Frontal cortex (tissue), 4 donors: ENCODE measurements around the gene RGS1. TPM values are rescaled to one million over a fixed set of nuclear protein-coding genes. Genes with fewer than 3 reads are reported as not detected.
A peak's percentile ranks its signal among the peaks of the same experiment; 100 is the strongest.
"Not testable (repeated sequence)": the region's sequence is repeated elsewhere in the genome, so short reads cannot be mapped to it uniquely, and the experiment has no call there.

Experiments
- DNase-seq, 2 donors: peaks; one replicate each; pipeline ENCODE4 v3.0.0; 2012; ENCODE audit warnings: low spot score in 2 of 2
- FAIRE-seq: peaks from 2 replicates; lab custom pipeline; 2012; peaks lifted over from hg19 to GRCh38; lab: Jason Lieb, UNC
- total RNA-seq: library from RNA; depleted of rRNA; stranded (reverse); fragments of >200 nt; gene quantifications from one replicate; pipeline ENCODE4 v1.2.3, GENCODE V29; 2014
- donor health status: control.
- donor health status: control.
- donor health status: control.

The RGS1 gene
- 6.5 TPM for total RNA-seq

DNA sequence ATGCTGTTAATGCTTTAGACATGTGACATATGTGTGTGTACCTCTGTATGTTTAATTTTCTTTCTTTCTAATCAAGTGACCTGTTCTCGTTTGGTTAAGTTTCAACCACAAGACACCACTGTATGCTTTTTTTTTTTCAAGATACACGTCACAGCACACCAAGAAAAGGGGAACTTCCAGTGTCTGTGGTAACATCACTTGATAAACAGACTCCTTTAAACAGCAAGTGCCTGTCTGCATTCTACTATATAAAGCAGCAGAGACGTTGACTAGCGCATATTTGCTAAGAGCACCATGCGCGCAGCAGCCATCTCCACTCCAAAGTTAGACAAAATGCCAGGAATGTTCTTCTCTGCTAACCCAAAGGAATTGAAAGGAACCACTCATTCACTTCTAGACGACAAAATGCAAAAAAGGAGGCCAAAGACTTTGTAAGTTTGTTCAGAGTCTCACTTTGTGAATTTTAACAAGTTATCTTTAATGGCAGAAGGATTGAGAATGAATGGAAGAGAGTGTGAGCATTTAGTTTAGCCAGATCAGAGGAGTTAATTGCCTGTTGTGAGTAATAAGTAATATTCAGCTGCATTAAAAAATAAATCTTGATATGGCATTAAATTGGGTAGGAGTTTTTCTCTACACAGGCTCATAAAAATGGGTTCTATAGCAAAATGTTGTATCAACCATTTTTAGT lies at the start of gene RGS1:
RGS1 (plus strand) TSS at position 275 of the 691 bp plus-strand sequence; CDS start at position 295, 20 bp downstream.
- DNase-seq (no peak), FAIRE-seq (no peak)

GRCh38 chr1:192527111-192527795 lies 48.3 kb upstream of the RGS1 start:
- no peak for DNase-seq
- no peak for FAIRE-seq

GRCh38 chr1:192527950-192528349 lies 47.6 kb upstream of the RGS1 start:
- DNase-seq (no peak), FAIRE-seq (peak; percentile 33)

GRCh38 chr1:192529031-192529755 lies 46.4 kb upstream of the RGS1 start:
- no peak for DNase-seq
- FAIRE-seq = no peak

- FAIRE-seq (no peak), DNase-seq (no peak)
Observed at GRCh38 chr1:192529811-192530210, 45.8 kb upstream of the RGS1 start.

- DNase-seq (no peak), FAIRE-seq (no peak)
Observed at GRCh38 chr1:192530254-192530653, 45.3 kb upstream of the RGS1 start.

- FAIRE-seq, DNase-seq: not testable (repeated sequence)
Observed at GRCh38 chr1:192531037-192531703, 44.4 kb upstream of the RGS1 start.

DNA sequence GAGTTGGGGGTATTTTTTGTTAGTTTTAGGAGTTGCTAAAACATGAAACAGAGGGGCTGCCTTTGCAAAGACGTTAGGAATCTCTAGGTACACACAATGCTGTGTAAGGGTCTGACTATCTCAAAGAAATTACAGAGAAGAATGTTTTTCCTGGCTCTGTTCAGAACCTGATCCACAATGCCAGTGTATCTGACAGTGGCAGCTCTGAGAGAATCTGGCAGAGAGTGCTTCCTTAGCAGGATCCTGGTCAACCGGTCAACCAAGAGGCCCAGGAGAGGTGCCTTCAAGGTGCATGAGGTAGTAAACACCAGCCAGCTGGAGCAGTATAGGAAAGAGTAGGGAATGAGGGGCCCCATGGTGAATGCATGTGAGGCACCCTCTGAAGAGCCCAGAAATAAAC lies 40.9 kb upstream of the RGS1 start:
- FAIRE-seq (no peak), DNase-seq (no peak)

- DNase-seq (no peak), FAIRE-seq (no peak)
Observed at GRCh38 chr1:192535916-192536664, 39.5 kb upstream of the RGS1 start.

GRCh38 chr1:192538407-192539296 lies 36.9 kb upstream of the RGS1 start:
- DNase-seq (no peak), FAIRE-seq (no peak)

DNA sequence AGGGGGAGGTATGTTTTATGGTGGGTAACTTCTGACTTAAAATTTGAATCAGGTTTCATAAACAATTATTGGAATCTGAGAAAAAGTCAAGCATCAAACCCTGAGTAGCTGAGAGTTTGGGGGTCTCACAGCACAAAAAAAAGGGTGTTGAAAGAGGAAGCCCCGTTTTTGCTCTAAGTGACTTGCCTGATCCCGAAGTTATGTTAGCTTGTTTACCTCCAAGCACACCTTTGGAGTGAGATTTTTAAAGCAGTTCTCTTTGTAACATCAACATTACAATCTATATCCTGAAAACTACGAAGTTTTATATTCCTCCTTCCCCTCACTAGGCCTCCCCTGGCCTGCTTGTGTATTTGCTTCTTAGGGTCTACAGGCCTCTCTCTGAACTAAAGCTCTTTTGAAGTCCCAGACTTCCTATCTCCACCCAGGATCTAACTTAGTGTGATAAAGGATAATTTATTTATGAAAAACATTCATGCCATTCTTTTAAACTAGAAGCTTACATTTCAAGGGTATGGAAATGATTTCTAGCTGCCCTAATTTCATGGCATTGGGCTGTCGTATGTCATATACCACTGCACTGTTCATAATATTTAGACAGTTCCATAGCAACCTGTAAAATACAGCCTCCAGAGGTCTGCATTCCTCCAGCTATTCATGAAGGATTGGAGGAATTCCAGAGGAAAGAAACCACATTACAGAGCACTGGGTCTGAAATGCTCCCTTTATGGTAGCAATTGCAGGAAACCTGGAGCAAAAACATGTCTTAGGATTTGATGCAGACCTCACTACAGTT lies 36.1 kb upstream of the RGS1 start:
- DNase-seq (peak in 1 of 2 donors; percentile 0), FAIRE-seq (no peak)

GRCh38 chr1:192543445-192543844 lies 32.1 kb upstream of the RGS1 start:
- DNase-seq (no peak), FAIRE-seq (no peak)

GRCh38 chr1:192545896-192546521 lies 29.6 kb upstream of the RGS1 start:
- FAIRE-seq (no peak), DNase-seq (no peak)

DNA sequence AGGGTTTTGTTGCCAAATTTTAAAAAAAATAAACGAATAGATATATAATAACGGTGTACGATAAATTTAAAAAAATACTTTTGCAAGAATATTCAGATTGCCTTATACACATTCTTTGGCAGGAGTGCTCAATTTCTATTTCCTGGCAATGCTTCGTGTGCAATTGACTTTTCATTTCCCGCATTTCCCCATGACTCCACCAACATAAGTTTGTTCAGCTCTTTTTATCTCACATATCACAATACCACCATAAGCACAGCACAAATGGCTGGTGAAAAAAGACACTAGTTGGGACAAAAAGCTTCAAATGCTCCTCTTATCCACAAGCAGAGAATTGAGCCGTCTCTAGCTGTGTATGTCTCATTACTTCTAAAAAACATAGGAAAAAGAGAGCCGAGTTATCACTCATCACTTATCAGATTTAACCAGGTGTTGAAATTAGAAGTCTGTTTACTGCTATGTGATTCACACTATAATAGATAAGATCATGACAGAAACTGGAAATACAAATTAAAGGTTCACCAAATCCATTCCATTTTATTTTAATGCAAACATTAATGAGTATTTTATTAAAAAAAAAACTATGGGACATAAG lies 28.9 kb upstream of the RGS1 start:
- DNase-seq (no peak), FAIRE-seq (no peak)

GRCh38 chr1:192547501-192547900 lies 28.1 kb upstream of the RGS1 start:
- FAIRE-seq (no peak), DNase-seq (no peak)

DNA sequence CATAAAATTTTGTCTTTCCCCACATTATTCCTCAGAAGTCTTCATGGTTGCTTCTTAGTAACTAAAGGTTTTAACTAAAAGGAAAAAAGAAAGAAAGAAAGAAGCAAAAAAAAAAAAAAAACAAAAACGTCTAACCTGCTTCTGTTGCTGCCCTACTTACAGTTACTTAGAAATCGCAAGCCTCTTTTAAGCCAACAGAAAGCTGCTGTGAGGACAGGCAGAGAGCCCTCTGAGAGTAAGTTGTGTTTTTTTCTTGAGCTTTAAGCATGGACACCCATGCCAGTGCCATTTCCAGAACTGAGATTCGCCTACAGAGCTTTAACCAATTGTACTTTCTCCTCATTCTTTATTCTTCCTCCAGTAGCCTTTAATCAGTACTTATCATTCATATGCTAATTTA lies 25.6 kb upstream of the RGS1 start:
- DNase-seq (no peak), FAIRE-seq (no peak)

GRCh38 chr1:192550922-192551534 lies 24.5 kb upstream of the RGS1 start:
- FAIRE-seq = no peak
- DNase-seq = no peak
